ENCODE results near the gene EEPD1.
"Not testable (repeated sequence)": the region's sequence is repeated elsewhere in the genome, so short reads cannot be mapped to it uniquely, and the experiment has no call there.

Gene EEPD1

GRCh38 chr7:36245684-36246299, 92.7 kb downstream of the EEPD1 start:
- in situ Hi-C loops (cut with HindIII; ENCODE audit: low pct_ligation_motif_present, low sequenced_read_pairs) = no loop called here
- TF ChIP-seq, protein P1, sequence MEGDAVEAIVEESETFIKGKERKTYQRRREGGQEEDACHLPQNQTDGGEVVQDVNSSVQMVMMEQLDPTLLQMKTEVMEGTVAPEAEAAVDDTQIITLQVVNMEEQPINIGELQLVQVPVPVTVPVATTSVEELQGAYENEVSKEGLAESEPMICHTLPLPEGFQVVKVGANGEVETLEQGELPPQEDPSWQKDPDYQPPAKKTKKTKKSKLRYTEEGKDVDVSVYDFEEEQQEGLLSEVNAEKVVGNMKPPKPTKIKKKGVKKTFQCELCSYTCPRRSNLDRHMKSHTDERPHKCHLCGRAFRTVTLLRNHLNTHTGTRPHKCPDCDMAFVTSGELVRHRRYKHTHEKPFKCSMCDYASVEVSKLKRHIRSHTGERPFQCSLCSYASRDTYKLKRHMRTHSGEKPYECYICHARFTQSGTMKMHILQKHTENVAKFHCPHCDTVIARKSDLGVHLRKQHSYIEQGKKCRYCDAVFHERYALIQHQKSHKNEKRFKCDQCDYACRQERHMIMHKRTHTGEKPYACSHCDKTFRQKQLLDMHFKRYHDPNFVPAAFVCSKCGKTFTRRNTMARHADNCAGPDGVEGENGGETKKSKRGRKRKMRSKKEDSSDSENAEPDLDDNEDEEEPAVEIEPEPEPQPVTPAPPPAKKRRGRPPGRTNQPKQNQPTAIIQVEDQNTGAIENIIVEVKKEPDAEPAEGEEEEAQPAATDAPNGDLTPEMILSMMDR (IDR thresholded peaks at IDR 0.05; ENCODE audit: low read depth, low read length, missing control alignments) = no peak

DNA sequence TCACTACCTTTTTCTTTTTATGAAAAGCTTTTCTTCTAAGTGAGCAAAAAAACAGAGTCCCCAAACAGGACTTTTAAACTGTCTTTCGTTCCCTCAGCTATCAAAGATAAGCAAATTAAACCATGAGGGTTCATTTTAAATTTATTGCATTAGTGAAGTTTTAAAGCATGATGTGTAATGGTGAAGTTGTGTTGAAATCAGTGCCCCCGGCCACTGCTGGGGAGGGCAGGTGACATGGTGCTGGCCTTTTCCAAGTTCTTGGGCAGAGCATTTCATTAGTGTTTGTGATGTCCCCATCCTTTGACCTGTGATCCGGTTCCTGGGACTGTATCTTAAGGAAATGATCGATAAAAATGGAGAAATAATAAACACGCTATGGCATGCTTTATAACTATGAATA, 96.0 kb downstream of the EEPD1 start:
- Histone ChIP-seq H3K36me3 (replicated peaks) (no peaks in the 10 kb centered on the region), H3K4me3 (ENCODE audit: low read depth, low read length) (no peak overlapping the region), H3K27me3 (replicated peaks) (no peaks in the 10 kb centered on the region), H3K27ac (no peak overlapping the region)
- DNase-seq = no peak
- in situ Hi-C loops (cut with HindIII; ENCODE audit: low pct_ligation_motif_present, low sequenced_read_pairs) = no loop called here
- TF ChIP-seq, protein P1 (IDR thresholded peaks at IDR 0.05; ENCODE audit: low read depth, low read length, missing control alignments) = no peak

More at GRCh38 chr7:36245684-36246299, 92.7 kb downstream of the EEPD1 start:
- H3K27me3 ChIP-seq (replicated peaks) = no peaks in the 10 kb centered on the region
- no peak overlapping the region for H3K4me3 ChIP-seq (ENCODE audit: low read depth, low read length)
- no peak for DNase-seq
- no peaks in the 10 kb centered on the region for H3K36me3 ChIP-seq (replicated peaks)
- H3K27ac ChIP-seq = no peak overlapping the region

DNA sequence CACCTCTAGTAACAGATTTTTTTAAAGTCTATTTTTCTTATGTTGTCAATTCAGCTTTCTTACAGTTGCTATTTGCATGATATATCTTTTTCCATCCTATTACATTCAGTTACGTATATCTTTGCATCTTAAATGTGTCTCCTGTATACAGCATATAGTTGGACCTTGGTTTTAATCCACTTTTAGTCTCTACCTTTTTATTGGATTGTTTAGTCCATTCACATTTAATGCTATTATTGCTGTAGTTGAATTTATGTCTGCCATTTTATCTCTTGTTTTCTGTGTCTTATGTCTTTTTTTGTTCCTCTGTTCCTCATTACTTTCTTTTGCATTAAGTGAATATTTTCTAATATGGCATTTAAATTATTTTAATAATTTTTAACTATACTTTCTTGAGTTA, 100.6 kb downstream of the EEPD1 start:
- in situ Hi-C loops (cut with HindIII; ENCODE audit: low pct_ligation_motif_present, low sequenced_read_pairs) = no loop called here
- TF ChIP-seq, protein P1 (IDR thresholded peaks at IDR 0.05; ENCODE audit: low read depth, low read length, missing control alignments) = no peak
- DNase-seq = no peak
- H3K4me3 ChIP-seq (ENCODE audit: low read depth, low read length) = no peak overlapping the region
- no peak overlapping the region for H3K27ac ChIP-seq
- no peaks in the 10 kb centered on the region for H3K27me3 ChIP-seq (replicated peaks)
- H3K36me3 ChIP-seq (replicated peaks) = no peaks in the 10 kb centered on the region

DNA sequence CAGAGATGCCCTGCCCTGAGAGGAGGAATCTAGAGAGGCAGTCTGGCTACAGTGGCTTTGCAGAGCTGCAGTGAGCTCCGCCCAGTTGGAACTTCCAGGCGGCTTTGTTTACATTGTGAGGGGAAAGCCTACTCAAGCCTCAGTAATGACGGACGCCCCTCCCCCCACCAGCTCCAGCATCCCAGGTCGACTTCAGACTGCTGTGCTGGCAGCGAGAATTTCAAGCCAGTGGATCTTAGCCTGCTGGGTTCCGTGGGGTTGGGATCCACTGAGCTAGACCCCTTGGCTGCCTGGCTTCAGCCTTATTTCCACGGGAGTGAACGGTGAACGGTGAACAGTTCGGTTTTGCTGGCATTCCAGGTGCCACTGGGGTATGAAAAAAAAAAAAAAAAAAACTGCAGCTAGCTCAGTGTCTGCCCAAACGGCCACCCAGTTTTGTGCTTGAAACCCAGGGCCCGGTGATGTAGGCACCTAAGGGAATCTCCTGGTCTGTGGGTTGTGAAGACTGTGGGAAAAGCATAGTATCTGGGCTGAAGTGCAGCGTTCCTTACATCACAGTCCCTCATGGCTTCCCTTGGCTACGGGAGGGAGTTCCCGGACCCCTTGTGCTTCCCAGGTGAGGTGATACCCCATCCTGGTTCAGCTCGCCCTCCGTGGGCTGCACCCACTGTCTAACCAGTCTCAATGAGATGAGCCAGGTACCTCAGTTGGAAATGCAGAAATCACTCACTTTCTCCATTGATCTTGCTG, 105.6 kb downstream of the EEPD1 start:
- in situ Hi-C loops (cut with HindIII; ENCODE audit: low pct_ligation_motif_present, low sequenced_read_pairs); H3K27ac ChIP-seq; H3K27me3 ChIP-seq (replicated peaks); H3K36me3 ChIP-seq (replicated peaks): not testable (repeated sequence)
- peak overlapping the region; percentile 22 for H3K4me3 ChIP-seq (ENCODE audit: low read depth, low read length)
- DNase-seq = peak; percentile 87

DNA sequence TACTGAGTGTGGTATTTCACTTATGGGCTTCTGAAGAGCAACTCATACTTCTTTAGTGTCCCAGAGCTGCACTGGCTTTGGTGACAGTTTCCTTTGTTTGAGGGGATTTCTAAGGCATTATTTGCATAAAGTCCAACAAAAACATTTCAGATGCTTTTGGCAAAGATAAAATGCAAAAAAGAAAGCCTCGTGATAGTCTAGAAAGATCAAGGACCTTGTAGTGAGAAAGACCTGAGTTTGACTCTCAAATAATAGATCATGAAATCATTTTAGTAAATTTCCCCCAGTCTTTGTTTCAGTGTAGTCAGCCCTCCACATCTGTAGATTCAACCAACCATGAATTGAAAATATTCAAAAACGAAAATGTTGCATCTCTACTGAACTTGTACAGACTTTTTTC, 107.4 kb downstream of the EEPD1 start:
- Histone ChIP-seq H3K4me3 (ENCODE audit: low read depth, low read length) (no peak overlapping the region), H3K36me3 (replicated peaks) (no peaks in the 10 kb centered on the region), H3K27ac (no peak overlapping the region), H3K27me3 (replicated peaks) (no peaks in the 10 kb centered on the region)
- in situ Hi-C loops (cut with HindIII; ENCODE audit: low pct_ligation_motif_present, low sequenced_read_pairs) = no loop called here
- DNase-seq = no peak
- TF ChIP-seq, protein P1 (IDR thresholded peaks at IDR 0.05; ENCODE audit: low read depth, low read length, missing control alignments) = no peak

DNA sequence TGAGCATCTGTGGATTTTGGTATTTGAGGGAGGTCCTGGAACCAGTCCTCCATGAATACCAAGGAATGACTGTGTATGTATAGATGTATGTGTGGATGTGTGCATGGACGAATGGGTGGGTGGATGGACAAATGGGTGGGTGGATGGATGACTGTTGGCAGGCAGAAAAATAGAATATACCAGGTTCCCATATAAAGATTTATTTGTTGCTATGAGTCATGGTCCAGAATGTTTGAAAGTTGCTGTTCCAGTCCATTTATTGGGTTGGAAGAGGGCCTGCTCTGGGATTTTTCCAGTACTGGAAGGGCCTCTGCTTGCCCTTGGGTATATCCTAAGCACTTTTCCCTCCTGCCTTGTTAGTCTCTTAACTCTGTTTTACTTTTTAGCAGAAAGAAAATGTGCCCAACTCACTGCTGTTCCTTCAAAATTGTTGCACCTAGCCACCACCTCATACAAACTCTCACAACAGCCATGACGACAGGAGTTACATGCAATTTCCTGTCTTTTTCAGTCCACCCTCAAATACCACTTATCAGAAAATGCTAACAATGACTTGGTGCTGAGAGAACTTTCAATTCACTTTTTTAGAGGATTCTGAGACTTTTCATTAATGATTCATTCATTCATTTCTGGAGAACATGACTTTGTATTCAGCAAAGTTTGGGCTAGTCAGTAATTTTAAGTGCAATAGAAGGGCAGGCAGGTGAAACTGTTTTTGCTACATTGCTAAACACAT, 108.1 kb downstream of the EEPD1 start:
- TF ChIP-seq, protein P1 (IDR thresholded peaks at IDR 0.05; ENCODE audit: low read depth, low read length, missing control alignments) = no peak
- Histone ChIP-seq H3K27ac (no peak overlapping the region), H3K4me3 (ENCODE audit: low read depth, low read length) (no peak overlapping the region), H3K36me3 (replicated peaks) (no peaks in the 10 kb centered on the region), H3K27me3 (replicated peaks) (no peaks in the 10 kb centered on the region)
- no peak for DNase-seq
- in situ Hi-C loops (cut with HindIII; ENCODE audit: low pct_ligation_motif_present, low sequenced_read_pairs) = no loop called here

Measured in brain microvascular endothelial cell (primary cell).